NCI-H345 treated with DMSO at 0.1 percent for 48 hours (cell line): ENCODE measurements around the gene SPOUT1.

ENCODE experiments used
- DNase-seq: peaks from one replicate; lab custom pipeline; 2025; ENCODE audit not compliant: unreplicated experiment; lab: John Stamatoyannopoulos, UW

Gene SPOUT1

DNA sequence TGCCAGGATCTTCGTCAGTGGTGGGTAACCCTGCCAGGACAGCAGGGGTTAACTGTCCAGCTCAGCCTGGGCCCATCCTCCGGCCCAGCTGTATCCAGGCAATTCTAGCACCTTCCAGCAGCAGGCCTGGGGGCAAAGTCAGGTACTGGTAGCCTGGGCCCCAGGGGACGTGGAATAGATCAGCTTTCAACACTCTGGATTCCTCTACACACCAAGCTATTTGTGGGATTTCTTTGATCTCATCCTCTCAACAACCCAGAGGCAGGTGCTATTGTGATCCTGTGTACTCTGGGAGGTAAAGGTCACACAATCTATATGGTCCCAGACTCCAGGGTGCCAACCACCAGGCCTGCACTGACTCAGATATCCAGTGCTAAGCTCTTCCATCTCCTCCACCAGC is 8.7 kb upstream of the SPOUT1 start:
- DNase-seq: no peak

DNA sequence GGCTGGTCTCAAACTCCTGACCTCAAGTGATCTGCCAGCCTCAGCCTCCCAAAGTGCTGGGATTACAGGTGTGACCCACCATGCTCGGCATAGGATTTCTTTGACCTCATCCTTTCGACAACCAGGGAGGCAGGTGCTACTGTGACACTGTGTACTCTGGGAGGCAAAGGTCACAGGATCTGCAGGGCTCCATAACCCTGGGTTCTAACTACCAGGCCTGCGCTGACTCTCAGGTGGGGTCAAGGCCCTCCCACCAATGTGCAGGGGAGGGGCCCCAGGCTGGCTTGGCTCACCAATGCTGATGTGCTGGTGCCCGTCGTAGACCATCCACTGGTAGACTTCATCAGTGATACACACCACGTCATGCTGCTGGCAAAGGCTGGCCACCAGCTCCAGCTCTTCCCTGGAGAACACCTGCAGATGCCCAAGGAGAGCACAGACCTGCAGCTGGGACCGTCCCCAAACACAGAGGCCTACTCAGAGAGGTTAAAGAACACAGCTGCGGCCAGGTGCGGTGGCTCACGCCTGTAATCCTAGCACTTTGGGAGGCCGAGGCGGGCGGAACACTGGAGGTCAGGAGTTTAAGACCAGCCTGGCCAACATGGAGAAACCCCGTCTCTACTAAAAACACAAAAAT is 7.0 kb upstream of the SPOUT1 start:
- no peak for DNase-seq

DNA sequence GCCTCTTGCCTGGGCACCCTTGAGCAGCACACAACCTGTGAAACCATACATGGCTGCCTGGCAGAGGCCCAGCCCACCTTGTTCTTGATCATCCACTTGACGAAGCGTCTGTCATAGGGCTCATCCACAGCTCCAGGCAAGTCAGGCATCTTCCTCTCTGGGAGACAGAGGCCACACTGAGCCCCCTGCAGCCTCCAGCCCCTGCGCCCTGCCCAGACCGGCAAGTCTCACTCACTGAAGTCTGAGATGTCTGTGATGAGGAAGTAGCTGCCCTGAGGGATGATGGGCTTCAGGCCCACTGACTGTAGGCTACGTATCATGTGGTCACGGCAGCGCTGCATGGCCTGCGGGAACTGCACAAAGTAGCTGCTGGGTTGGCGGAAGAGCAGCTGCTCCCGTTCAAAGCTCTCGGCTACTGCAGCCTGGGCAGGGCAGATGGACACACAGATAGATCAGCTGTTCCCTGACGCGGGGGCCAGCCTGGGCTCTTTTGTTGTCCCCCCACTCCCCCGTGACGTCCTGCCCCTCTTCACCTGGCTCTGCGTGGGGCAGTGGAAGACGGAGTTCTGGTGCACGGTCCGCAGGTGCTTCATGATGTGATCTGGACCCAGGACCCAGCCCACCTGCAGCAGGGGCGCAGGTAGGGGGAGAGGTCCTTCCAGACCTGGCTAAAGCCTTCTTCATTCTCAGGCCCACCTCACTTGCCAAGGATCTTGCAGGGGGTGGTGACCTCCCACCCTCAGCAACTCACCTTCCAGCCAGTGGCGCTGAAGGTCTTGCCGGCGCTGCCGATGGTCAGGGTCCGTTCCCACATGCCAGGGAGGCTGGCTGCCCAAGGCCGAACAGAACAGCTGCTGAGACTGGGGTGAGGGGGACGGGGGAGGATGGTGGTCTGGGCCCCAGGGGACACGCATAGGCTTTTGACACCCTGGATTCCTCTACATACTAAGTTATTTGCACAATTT is 5.9 kb upstream of the SPOUT1 start:
- DNase-seq: no peak

DNA sequence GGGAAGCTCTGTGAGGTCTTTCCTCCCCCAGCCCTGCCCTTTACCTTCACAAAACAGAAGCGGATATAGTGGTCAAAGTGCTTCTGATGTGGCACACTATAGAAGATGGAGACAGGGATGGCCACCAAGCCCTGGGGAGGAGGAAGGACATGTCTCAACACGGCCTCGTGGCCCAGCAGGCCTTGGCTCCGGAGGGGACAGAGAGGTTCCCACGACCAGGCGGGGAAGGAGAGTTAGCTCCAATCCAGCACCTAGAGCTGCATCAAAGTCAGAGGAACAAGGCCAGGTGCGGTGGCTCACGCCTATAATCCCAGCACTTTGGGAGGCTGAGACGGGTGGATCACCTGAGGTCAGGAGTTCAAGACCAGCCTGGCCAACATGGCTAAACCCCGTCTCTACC is 4.1 kb upstream of the SPOUT1 start:
- DNase-seq: no peak

DNA sequence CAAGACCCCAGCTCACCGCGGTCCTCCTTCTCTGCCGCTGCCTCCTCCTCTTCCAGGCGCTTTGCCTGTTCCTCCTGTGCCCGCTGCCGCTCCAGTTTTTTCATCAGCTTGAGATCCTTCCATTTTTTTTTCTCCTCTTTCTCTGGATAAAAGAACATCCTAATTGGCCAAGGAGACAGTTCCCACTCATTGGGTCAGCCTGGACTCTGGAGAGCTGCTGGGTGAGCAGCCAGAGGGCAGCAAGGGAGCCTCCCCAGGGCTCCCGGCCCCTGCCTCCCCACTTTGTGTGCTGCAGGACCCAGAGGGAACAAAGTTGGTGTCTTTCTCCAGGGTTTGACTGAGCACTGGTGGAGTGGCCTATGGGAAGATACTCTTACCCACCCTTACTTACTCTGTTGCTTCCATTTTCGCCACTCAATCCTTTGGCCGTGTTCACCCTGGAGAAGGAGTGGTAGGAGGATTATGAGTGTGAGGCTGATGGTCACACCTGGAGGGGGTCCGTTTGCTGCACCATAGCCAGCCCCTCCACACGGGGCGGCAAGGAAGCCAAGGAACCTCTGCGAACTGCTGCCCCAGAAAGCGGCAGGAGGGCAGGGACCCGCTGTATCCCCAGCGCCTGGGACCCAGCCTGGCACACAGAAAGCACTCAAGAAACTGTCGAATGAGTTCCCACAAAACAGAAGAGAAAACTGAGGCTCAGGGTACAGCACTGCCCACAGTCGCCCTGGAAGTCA is 708 bp downstream of the SPOUT1 start:
- no peak for DNase-seq

DNA sequence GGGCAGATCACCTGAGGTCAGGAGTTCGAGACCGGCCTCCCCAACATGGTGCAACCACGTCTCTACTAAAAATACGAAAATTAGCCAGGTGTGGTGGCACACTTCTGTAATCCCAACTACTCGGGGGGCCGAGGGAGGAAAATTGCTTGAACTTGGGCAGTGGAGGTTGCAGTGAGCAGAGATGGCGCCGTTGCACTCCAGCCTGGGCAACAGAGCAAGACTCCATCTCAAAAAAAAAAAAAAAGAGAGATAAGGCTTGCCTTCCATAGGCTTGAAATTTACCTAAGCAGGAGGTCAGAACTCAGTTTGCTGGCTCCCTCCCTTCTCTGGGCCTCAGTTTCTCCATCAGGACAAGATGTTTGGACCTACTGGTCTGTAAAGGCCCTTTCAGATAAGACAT is 1.3 kb downstream of the SPOUT1 start:
- DNase-seq: no peak

DNA sequence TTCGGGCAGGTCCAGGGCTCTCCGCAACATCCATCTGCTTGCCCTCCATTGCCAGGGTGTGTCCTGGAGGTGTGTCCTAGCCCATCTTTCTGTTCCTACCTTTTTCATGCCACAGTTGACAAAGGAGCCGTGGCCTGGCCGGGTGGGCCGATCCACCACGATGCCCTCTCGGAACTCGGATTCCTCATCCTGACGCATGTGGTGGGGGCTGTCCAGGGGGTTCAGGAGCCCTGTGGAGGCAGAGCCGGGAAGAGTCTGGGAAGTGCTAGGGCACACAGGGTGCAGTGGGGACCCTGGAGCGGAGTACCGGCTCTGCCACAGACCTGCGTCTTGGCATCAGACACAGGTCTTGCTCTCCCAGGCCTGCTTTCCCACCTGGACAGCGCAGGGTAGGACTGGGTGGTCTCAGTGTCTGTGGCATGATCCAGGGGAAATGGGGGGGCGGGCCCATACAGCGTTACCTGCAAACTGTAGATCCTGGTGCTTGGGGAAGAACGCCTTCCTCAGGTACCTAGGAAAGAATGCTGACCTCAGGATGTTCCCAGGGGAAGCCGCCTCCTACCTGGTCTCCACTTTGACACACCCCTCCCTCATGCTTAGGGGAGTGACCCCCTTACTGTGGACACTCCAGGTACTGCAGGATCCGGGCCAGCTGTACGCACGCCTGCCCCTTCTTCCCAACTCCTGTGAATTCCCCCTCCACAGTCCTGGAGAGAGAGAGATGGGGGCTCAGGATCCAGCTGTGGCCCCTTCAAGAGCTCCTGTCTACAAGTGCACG is 3.5 kb downstream of the SPOUT1 start:
- no peak for DNase-seq

DNA sequence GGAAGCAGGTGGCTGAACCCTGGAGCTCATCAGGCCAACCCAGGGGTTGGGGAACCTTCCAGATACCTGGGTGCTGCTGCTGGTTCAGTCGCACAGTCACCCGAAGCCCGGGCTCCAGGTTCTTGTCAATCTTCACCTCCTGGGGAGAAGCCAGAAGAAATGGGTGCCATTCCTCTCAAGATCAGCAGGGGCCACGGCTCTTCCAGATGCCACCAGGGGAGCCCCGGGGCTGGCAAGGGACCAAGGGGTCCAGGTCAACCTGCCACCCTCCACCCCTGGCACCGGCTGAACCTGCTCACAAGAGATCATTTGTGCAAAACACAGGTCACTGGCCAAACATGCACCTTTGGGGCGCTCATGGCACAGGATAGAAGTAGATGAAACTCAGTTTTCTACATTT is 4.7 kb downstream of the SPOUT1 start:
- DNase-seq: no peak

DNA sequence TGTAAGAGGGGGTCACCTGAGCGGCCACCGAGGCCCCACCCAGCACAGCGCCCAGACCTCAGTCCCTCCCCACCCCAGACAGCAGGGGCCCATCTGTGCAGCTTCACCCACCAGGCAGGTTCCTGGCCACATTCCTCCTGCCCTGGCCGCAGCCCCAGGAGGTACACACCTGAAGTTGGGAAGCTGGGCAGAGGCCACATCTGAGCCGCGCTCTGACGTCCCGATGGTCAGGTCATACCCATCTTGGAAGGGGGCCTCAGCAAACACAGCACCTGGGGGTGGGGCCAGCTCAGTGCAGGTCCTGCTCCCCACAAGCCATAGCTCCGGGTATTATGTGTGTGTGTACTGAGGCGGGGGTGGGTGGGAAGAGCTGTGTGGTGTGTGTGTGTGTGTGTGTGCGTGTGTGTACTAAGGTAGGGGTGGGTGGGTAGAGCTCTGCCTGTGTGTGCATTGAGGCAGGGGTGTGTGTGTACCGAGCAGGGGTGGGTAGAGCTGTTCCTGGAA is 5.6 kb downstream of the SPOUT1 start:
- DNase-seq: no peak

DNA sequence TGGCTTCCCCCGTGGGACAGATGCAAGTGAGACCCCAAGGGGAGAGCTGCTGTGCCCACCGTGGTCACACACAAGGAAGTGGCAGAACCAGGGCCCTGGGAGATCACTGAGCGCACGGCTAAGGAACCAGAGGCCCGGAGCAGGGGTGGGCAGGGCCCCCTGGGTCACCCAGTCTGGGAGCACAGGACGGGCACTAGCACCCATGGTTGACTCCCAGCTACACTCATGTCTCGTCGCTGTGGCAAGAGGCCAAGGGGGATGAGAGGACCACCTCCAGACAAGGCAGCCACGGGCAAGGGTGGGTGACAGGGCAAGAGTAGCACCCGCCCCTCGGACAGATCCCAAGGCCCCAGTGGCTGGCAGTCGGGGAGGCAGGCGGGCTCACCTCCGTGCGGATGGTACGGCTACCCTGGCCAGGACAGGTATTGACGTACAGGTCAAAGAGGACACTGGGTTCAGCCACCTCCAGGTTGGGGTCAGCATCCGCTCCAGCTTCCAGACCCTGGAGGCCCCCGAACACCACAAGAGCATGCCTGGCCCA is 6.2 kb downstream of the SPOUT1 start:
- no peak for DNase-seq

DNA sequence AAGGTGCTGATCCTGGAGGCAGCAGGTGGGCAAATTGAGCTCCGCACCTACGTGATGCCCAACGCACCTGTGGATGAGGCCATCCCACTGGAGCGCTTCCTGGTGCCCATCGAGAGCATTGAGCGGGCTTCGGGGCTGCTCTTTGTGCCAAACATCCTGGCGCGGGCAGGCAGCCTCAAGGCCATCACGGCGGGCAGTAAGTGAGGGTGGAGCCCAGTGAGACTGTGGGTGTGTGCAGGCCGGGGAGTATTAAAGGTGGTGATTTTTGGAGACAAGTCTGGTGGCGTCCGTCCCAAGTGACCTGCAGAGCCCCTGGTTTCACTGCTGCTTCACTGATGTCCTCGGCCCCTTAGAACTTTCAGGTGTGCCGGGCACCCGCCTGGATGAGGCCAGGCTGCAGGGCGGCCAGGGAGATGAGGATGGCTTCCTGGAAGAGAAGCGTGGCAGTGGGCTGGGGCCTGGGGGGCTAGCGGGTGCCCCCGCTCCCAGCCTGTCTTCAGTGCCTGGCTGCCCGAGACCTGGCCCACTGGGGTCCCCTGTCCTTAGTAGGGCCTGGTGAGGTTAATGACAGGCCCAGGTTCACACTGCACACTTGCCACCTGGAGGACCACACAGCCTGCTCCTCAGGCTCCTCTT is 7.1 kb downstream of the SPOUT1 start:
- no peak for DNase-seq

DNA sequence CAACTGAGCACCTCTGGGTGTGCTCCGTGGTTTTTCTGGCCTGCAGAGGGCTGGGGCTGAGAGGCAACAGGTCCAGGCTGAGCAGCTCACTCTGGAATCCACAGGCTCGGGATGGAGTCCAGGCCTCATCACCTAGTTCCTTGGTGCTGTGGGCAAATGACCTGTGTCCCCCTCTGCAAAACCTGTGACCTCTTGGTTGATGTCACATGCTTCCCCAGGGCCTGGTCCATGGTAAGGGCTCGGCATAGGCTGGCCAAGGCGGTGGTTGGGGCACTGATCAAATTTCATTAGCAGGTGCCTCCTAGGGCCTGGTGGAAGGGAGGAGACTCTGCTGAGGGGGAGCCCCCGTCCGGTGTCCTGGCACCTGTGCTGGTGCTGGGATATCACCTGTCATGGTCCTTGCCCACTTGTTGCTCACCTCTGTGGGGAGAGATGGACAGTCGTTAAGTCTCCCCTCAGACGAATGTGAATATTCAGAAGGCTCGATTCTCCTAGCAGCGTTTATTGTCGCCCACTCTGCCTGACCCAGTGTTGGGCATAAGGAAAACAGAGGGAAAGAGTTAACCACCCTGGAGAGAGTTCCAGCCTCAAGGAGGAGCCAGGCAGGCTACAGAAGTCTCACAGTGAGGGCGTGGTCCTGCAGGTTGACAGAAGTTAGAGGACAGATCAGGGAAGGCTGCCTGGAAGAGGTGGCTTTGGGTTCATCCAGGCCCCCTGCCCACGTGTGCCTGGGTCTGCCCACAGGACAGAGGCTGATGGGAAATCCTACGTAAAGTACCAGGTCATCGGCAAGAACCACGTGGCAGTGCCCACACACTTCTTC is 7.8 kb downstream of the SPOUT1 start:
- no peak for DNase-seq

DNA sequence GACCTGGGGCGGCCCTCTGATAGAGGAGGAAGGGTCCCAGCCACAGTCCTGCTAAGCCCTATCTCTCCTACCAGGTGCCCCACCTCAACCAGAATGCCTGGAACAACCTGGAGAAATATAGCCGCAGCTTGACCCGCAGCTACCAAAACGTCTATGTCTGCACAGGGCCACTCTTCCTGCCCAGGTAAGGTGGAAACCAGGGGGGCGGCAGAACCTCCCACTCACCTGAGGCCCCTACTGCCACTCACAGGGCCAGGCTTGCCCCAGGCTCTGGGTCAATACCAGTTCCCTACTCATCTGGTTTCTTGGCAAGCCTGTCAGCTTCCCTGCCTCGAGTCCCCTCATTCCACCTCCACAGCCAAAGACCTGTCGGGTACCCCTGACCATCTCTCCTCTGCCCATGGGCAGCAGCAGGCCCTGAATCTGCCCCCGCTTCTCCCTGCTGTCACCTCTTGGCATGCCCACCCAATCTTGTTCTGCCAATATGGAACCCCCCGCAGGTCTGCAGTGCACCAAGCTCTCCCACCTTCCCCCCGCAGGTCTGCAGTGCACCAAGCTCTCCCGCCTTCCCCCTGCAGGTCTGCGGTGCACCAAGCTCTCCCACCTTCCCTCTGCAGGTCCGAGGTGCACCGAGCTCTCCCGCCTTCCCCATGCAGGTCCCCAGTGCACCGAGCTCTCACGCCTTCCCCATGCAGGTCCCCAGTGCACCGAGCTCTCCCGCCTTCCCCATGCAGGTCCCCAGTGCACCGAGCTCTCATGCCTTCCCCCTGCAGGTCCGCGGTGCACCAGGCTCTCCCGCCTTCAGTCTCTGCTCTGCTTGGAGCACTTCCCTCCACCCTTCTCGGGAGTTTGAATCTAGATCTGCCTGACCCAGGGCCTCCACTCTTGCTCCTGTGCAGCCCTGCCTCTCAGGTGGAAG is 8.7 kb downstream of the SPOUT1 start:
- DNase-seq: no peak

DNA sequence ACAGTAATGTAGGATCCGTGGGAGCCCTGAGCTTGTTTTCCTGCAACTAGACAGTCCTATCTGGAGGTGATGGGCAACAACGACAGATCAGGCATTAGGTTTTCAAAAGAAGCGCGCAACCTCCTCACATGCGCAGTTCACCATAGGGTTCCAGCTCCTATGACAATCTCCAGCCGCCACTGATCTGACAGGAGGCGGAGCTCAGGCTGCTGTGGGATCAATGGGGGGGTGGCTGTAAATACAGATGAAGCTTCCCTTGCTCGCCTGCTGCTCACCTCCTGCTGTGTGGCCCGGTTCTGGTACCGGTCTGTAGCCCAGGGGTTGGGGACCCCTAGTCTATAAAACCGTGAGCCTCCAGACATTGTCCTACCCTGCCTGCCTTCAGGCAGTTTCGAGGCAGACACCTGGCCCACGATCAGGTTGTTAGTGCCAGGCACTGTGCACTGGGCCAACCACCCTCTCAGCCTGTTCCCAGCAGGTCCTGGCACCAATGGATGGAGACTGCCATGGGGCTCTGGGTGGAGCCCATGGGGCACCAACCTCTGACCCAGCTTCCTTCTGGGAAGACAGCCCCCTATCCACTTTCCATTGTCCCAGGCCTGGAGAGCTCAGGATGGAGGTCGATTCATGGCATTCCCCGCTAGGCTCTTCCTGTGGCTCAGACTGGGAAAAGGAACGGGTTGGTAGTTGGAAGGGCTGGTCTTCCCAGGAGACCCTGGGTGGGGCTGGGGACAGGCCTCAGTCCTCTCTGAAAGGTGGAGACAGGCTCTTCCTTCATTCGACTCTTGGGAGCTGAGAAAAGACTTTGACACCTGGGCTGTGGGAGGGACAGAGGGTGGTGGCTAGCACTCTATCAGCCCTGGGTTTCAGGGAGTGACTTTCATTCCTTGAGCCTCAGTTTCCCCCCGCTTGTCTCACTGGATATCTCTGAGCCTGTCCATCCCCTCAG is 9.6 kb downstream of the SPOUT1 start:
- peak; percentile 18 for DNase-seq

DNA sequence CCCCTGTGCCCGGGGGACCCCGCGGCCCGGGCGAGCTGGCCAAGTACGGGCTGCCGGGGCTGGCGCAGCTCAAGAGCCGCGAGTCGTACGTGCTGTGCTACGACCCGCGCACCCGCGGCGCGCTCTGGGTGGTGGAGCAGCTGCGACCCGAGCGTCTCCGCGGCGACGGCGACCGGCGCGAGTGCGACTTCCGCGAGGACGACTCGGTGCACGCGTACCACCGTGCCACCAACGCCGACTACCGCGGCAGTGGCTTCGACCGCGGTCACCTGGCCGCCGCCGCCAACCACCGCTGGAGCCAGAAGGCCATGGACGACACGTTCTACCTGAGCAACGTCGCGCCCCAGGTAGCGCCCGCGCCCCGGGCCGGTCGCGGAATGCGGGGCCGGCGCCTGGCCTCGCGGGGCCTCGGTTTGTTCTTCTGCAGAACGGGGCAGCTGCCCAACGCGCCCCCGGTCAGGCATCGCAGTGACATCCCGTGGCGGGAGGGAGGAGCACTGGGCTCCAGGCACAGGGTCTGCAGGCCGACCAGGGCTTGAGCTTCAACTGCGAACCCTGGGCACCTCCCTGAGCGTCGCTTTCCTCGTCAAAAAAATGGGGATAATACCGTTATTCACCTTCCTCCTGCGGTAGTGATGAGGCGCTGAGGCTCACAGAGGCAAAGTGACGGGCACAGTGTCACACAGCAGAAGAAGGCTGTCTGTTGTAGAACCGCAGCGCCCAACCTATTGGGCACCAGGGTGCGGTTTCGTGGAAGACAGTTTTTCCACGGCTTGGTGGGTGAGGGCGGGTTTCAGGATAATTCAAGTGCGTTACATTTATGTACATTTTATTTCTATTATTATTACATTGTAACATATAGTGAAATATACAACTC is 10.5 kb downstream of the SPOUT1 start:
- DNase-seq: peak; percentile 20
